GM19438 (cell line): ENCODE data around the gene SDC4.
"Not testable (repeated sequence)": the region's sequence is repeated elsewhere in the genome, so short reads cannot be mapped to it uniquely, and the experiment has no call there.

Experiments used
- ATAC-seq: cut with Tn5 transposase; IDR thresholded peaks from one replicate; pipeline ENCODE4 v1.9.1; 2021; ENCODE audit warnings: low read depth; ENCODE audit not compliant: unreplicated experiment

Gene SDC4

DNA sequence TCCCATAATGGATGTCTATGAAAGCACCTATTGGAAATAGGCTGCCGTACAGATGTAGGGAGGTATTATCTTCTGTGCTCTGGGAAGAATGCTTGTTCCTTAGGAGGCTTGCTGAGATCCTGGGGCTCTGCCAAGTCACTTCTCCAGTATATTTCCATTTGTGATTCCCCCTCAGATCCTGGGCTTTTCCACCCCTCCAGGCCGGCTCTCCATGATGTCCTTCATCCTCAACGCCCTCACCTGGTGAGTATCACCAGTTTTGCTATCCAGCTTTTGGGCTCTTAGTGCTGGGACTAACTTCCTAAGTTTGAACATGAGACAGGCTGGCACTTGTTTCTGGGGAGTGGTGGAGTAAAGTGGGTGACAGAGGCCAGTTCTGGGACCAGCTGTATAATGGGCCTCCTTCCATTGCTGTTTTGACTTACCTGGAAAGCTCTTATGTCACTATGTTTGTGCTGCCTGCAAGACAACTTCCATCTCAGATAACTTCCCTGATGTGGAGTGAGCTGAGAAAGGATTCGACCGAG is 17.3 kb upstream of the SDC4 start:
- ATAC-seq, result no peak

DNA sequence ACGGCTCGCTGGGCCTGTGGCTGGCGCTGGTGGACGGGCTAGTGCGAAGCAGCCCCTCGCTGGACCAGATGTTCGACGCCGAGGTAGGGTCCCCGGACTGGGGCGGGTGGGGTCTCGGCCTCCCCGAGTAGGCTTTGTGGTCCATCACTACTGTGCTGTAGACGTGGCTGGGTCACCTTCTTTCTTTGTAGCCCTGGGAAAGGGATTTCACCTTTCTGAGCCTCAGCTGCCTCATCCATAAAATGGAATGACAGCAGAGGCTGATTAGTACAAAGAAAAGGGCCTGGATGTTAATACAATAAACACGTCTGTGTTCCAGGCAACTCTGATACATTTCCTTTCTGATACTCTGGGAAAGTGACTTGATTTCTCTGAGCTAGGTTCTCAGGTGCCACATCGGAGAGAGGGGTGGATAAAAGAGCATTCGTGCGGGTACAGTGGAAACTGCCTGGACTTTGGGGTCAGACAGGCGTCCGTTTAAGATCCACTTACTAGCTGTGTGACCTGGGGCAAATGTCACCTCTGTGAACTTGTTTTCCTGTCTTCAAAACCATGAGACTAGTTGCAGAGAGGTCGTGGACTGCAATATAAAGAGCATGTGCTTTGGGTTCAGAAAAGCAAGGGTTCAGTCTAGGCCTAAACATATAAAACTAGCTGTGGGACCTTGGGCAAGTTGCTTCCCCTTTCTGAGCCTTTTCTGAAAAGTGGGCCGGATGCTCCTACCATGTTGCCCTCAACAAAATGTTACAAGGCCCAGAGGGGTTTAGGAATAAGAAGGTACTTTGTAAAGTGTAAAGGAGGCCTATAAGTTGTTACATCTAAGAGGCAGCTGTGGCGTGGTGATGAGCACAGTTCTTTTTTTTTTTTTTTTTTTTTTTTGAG is 15.6 kb upstream of the SDC4 start:
- no peak for ATAC-seq

- ATAC-seq, result peak; percentile 70
Measured at GRCh38 chr20:45362804-45363610, 14.8 kb upstream of the SDC4 start, which contains the start of gene SYS1. Gene SYS1 (plus strand): TSS chr20:45363156. CDS start chr20:45363532, 376 bp downstream.

- ATAC-seq, result no peak
Measured at GRCh38 chr20:45361793-45362192, 13.6 kb upstream of the SDC4 start.

- no peak for ATAC-seq
Measured at GRCh38 chr20:45359406-45360148, 11.4 kb upstream of the SDC4 start.

DNA sequence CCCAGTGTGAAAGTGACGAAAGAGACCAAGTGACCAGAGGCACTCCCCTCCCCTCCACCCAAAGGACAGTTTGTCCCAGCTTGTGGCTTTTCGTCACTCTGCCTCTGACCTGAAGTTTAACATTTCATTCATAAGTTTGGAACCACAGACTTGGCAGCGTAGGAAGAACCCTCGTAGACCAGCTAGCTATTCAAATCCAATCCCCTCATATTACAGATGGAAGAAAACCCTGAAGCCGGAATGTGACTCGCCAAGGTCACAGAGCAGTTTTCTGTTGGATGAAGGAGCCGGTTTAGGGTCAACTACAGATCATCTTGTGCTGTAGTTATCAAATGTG is 10.8 kb upstream of the SDC4 start:
- ATAC-seq, result no peak

DNA sequence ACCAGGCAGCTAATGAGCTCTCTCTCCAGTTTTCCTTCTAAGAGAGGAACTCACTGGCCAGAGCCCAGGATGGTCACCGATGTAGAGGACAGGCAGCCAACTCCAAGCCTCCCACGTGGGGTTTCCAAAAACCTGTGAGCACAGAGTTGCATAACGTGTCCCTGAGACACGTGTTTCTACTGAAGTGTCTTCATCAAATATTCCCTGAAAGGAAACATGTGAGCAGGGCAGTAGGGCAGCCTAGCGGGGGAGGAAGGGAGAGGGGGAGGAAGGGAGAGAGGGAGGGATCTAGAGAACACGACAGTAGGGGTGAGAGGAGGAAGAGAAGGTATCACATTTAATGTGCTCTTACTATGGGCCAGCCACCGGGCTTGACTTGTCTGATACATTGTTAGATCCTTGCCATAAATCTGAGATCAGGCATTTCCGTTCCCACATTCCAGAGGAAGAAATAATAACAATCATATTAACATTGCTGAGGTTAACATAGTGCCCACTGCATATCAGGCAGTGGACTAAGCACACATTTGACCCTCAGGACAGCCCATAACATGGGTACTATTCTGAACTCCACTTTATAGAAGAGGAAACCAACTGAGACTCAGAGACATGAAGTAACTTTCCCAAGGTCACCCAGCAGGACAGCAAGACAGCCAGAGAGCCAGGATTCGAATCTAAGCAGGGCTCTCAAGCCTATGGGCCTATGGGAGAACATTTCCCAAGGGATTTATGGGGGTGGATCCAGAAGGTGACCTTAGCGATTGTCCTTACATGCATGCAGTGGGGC is 10.3 kb upstream of the SDC4 start:
- no peak for ATAC-seq

GRCh38 chr20:45355209-45356084 is 7.2 kb upstream of the SDC4 start:
- no peak for ATAC-seq

- ATAC-seq, result no peak
Measured at GRCh38 chr20:45354423-45355208, 6.4 kb upstream of the SDC4 start.

DNA sequence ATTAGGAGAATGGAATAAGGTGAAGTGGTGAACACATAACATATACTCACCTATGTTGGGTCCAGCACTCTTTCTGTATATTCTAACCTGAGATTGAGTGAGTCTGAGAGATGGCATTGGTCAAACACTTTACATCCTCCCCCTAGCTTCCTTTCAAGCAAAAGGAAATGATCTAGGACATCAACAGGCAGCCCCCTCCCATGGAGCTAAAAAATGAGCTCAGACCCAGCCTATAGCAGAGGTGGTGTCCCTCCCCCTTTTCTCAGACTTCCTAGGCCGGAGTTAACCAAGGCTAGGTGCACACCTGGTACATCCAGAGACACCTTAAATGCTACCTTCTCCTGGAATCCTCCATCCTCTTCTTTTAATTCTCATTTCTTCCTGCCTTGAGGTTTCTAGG is 5.5 kb upstream of the SDC4 start:
- ATAC-seq, result no peak

GRCh38 chr20:45352729-45353128 is 4.5 kb upstream of the SDC4 start:
- no peak for ATAC-seq

DNA sequence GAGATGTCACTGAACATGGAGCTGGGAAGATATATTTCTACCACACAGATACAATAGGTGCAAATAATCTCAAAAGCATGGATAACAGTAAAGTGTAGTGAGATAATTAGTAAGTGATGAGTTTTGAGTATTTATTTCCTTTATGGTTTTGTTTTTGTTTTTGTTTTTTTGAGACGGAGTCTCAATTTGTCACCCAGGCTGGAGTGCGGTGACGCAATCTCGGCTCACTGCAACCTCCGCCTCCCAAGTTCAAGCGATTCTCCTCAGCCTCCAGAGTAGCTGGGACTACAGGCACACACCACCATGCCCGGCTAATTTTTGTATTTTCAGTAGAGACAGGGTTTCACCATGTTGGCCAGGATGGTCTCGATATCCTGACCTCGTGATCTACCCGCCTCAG is 2.6 kb upstream of the SDC4 start:
- not testable (repeated sequence) for ATAC-seq

DNA sequence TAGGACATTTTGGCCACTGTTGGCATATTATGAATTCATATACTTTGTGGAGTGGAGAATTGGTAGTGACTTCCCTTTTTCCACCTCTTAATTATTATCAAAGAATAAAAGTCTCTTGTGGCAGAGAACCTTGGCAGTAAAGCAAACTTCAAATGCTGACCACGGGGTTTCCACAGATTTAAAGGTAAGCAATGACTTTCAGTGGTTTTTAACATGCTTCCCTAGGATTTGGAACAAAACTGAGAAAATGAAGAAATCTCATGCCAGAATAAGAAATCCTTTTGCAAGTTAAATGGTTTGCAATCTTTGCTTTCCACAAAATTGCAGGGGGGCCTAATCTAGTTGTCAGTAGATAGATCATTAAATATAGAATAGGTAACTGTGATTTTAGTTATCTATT is 2.0 kb upstream of the SDC4 start:
- no peak for ATAC-seq

- ATAC-seq, result no peak
Measured at GRCh38 chr20:45347297-45347935, 808 bp downstream of the SDC4 start.

GRCh38 chr20:45346851-45347250 is 1.4 kb downstream of the SDC4 start:
- ATAC-seq, result no peak

DNA sequence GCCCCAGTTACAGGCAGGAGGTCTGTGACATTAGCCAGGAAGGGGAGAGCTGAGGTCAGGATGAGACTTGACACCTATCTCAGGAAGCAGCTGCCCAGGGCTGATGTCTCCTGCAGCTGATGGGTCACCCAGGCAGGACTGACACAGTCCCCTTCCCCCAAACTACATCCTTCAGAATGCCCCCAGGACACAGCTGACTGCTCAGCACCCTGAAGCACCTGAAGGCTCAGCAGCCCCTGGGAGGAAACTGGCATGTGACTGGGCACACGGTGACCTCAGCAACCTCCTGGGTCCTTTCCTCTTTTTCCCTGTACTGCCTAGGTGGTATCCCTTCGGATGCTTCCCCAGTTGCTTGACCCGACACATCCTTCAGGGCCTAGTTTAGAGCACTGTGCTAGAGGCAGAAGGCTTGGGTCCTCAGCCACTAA is 1.9 kb downstream of the SDC4 start:
- no peak for ATAC-seq

- no peak for ATAC-seq
Measured at GRCh38 chr20:45345104-45345936, 2.9 kb downstream of the SDC4 start.
